SU-DHL-6 (cell line): ENCODE results near the gene CCDC188.

Experiments
- H2AFZ ChIP-seq: fragments of 200-600 bp; sonication (generic); 2 replicates; pipeline ENCODE4 v1.6.1; 2014; ENCODE audit warnings: low read depth, mild to moderate bottlenecking, moderate library complexity, mixed read lengths, antibody characterized with exemption, low read length; ENCODE audit not compliant: severe bottlenecking
- H3F3A ChIP-seq: fragments of 200-600 bp; shearing (Covaris generic); 2 replicates; pipeline ENCODE4 v1.6.0; 2016; ENCODE audit warnings: antibody characterized with exemption, mild to moderate bottlenecking; ENCODE audit not compliant: insufficient read depth
- H3K27ac ChIP-seq: fragments of 200-600 bp; sonication (generic); 2 replicates; pipeline ENCODE4 v1.5.1; 2016; ENCODE audit warnings: low read depth, mild to moderate bottlenecking, low read length, moderate library complexity, mixed read lengths
- H3K27me3 ChIP-seq: fragments of 200-600 bp; sonication (generic), shearing (Covaris generic); 2 replicates; pipeline ENCODE4 v1.6.0; 2014; ENCODE audit warnings: mild to moderate bottlenecking, low read length
- H3K36me3 ChIP-seq: fragments of 200-600 bp; sonication (generic); 2 replicates; pipeline ENCODE4 v1.6.1; 2014; ENCODE audit warnings: mild to moderate bottlenecking, low read length, mixed read lengths
- H3K4me2 ChIP-seq: fragments of 300-600, 200-600 bp; shearing (Covaris generic), sonication (generic); 2 replicates; pipeline ENCODE4 v1.6.0; 2014; ENCODE audit warnings: low read length, low read depth, mild to moderate bottlenecking; ENCODE audit not compliant: poor library complexity, severe bottlenecking
- H3K4me3 ChIP-seq: fragments of 200-600 bp; sonication (generic); 2 replicates; pipeline ENCODE4 v1.5.1; 2014; ENCODE audit warnings: antibody characterized with exemption, low read length, mild to moderate bottlenecking, mixed read lengths; ENCODE audit not compliant: insufficient read depth, poor library complexity, severe bottlenecking
- H3K79me2 ChIP-seq: fragments of 200-600 bp; sonication (generic); 2 replicates; pipeline ENCODE4 v1.6.1; 2014; ENCODE audit warnings: mild to moderate bottlenecking, low read length, moderate library complexity; ENCODE audit not compliant: insufficient read depth
- H3K9ac ChIP-seq: fragments of 200-600 bp; sonication (generic); 2 replicates; pipeline ENCODE4 v1.7.0; 2014; ENCODE audit warnings: mild to moderate bottlenecking, low read length
- H3K9me2 ChIP-seq: fragments of 200-600 bp; sonication (generic); replicated peaks from 2 replicates; pipeline ENCODE4 v1.6.1; 2014; ENCODE audit warnings: low read length; ENCODE audit not compliant: insufficient read depth
- H3K9me3 ChIP-seq: fragments of 200-600 bp; sonication (generic); 2 replicates; pipeline ENCODE4 v1.6.1; 2014; ENCODE audit warnings: low read length, mixed read lengths; ENCODE audit not compliant: insufficient read depth
- H4K20me1 ChIP-seq: fragments of 200-600 bp; sonication (generic); 2 replicates; pipeline ENCODE4 v1.6.1; 2014; ENCODE audit warnings: low read depth, mild to moderate bottlenecking, antibody characterized with exemption, low read length, moderate library complexity, mixed read lengths
- EZH2phosphoT487 ChIP-seq: fragments of 200-600 bp; sonication (generic), shearing (Covaris generic); conservative IDR thresholded peaks from 2 replicates; pipeline ENCODE4 v1.6.1; 2018; ENCODE audit warnings: mild to moderate bottlenecking, antibody characterized with exemption, low read length, moderate library complexity, mixed read lengths
- TF ChIP-seq, protein P1 (sequence below): fragments of 200-600 bp; sonication (generic); IDR thresholded peaks from one replicate; pipeline ENCODE4 v1.5.1; 2017; ENCODE audit warnings: antibody characterized with exemption, mild to moderate bottlenecking, low read length, moderate library complexity; ENCODE audit not compliant: insufficient read depth, poor library complexity, severe bottlenecking

The CCDC188 gene

DNA sequence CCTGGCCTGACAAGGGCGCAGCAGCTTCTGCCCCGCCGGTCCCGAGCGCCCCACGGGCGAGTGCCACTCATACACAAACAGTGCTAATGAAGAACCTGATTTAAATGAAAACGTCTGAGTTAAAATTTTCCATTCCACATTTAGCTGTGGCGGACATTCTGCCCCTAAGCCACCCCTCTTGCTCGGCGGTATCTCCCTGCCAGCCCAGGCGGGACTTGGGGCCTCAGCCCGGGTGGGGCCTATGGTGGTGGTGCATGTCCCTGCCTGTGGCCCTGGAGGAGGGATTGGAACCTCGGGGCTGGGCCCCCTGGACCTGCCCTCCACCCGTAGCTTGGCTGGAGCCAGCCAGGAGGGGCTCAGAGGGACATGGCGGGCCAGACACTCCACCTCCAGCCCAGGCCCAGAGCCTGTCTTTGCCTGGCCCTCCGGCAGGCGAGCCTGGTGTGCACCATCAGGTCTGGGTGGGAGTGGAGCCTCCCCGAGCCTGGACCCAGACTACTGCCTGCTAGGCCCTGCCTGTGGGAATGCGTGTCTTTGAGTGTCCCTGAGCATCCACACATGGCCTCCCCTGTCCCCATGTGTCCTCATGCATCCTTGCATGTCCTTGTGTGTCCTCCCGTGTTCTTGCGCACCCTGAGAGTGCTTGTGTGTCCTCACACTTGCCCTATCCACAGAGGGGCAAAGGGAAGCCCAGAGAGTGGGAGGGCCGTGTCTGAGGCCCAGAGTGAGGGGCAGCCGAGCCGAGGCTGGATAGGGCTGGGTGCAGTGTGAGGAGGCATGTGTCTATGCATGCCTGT, 14.9 kb downstream of the CCDC188 start:
- Histone ChIP-seq H3K4me3 (no peak overlapping the region), H3K27ac (no peak overlapping the region), H3K27me3 (no peaks in the 10 kb centered on the region), H3K4me2 (no peak overlapping the region), H3K9me3 (no peaks in the 10 kb centered on the region), H3K36me3 (no peaks in the 10 kb centered on the region), H2AFZ (no peak overlapping the region), H3K9me2 (no peaks in the 10 kb centered on the region), H4K20me1 (no peaks in the 10 kb centered on the region), H3K9ac (no peak overlapping the region), H3K79me2 (no peaks in the 10 kb centered on the region), H3F3A (no peaks in the 10 kb centered on the region)
- TF ChIP-seq, protein P1, sequence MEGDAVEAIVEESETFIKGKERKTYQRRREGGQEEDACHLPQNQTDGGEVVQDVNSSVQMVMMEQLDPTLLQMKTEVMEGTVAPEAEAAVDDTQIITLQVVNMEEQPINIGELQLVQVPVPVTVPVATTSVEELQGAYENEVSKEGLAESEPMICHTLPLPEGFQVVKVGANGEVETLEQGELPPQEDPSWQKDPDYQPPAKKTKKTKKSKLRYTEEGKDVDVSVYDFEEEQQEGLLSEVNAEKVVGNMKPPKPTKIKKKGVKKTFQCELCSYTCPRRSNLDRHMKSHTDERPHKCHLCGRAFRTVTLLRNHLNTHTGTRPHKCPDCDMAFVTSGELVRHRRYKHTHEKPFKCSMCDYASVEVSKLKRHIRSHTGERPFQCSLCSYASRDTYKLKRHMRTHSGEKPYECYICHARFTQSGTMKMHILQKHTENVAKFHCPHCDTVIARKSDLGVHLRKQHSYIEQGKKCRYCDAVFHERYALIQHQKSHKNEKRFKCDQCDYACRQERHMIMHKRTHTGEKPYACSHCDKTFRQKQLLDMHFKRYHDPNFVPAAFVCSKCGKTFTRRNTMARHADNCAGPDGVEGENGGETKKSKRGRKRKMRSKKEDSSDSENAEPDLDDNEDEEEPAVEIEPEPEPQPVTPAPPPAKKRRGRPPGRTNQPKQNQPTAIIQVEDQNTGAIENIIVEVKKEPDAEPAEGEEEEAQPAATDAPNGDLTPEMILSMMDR: no peak
- no peak for TF ChIP-seq EZH2phosphoT487

DNA sequence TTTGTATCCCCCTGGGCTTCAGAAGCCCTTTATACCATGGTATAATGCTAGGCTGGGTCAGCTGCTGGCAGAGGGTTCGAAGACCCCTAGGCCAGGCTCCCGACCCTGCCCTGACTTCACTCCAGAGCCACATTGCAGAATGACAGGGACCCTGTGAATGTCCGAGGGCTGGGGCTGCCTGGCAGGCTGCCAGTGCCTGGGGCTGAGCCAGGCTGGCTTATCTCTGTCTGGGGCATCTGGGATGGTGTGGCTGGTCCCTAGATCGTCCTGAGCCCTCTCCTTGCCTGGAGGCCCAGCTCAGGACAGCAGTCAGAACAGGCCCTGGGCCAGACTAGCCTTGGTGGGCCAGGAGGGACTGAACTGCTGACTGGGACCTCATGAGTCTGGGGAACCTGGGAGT, 15.6 kb downstream of the CCDC188 start:
- H3K9me2 ChIP-seq: no peaks in the 10 kb centered on the region
- H2AFZ ChIP-seq: no peak overlapping the region
- no peaks in the 10 kb centered on the region for H3K79me2 ChIP-seq
- no peak overlapping the region for H3K27ac ChIP-seq
- H3F3A ChIP-seq: no peaks in the 10 kb centered on the region
- no peaks in the 10 kb centered on the region for H3K27me3 ChIP-seq
- H3K4me2 ChIP-seq: no peak overlapping the region
- no peak overlapping the region for H3K9ac ChIP-seq
- H3K9me3 ChIP-seq: no peaks in the 10 kb centered on the region
- H3K36me3 ChIP-seq: no peaks in the 10 kb centered on the region
- no peak for TF ChIP-seq EZH2phosphoT487
- TF ChIP-seq, protein P1: no peak
- H4K20me1 ChIP-seq: no peaks in the 10 kb centered on the region
- H3K4me3 ChIP-seq: no peak overlapping the region

DNA sequence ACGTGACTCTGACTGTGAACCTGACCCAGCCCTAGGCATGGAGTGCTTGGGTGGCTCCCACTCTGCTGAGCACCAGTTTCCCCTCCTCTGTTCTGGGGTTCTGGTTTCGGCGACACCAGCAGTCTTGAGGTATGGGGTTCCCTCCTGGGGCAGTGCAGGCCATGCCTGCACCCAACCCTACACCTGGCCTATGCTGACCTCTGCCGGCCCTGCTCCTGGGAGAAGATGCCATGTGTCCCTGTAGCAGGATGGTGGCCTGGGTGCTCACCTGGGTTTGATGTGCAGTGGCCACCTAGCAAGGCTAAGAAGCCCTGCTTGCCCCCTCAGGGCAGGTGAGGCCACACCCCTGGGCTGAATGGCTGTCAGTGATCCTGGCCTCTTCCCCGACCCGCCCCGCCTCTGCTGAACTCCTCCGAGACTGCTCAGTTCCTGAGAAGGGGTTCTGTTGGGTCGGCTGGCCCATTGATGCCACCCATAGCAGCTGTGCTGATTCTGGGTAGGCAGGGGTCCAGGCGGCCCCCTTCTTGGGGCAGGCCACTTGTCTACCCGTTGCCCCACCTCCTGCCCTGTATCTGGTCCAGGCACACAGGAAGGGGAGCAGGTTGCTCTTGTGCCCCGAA, 16.8 kb downstream of the CCDC188 start:
- Histone ChIP-seq H4K20me1 (no peaks in the 10 kb centered on the region), H3K4me2 (no peak overlapping the region), H3F3A (no peaks in the 10 kb centered on the region), H3K9ac (no peak overlapping the region), H3K27ac (no peak overlapping the region), H3K27me3 (no peaks in the 10 kb centered on the region), H3K36me3 (no peaks in the 10 kb centered on the region), H3K79me2 (no peaks in the 10 kb centered on the region), H3K9me2 (no peaks in the 10 kb centered on the region), H2AFZ (no peak overlapping the region), H3K9me3 (no peaks in the 10 kb centered on the region), H3K4me3 (no peak overlapping the region)
- no peak for TF ChIP-seq EZH2phosphoT487
- TF ChIP-seq, protein P1: no peak
